ENCODE data around the gene P2RY14.

Gene P2RY14

DNA sequence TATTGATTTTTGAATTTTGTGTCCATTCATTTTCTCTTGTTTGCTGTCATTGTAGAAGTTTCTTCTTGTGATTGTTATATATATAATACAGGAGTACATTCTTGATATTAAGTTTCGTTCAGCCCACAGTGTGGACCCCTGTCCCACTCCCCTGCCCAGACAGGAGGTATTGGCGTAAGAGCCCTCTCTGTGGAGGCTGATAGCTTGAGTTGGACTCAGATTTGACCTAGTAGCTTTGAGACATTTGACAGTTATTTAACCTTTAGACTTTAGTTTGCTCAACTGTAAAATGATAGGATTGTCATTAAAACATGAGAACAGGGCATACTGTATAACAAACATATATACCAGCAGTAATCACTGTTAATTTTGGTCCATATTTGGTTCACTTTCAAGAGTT, 102.4 kb downstream of the P2RY14 start:
- DNase-seq, result no peak

GRCh38 chr3:151174351-151174750, 104.0 kb downstream of the P2RY14 start:
- DNase-seq, result no peak

DNA sequence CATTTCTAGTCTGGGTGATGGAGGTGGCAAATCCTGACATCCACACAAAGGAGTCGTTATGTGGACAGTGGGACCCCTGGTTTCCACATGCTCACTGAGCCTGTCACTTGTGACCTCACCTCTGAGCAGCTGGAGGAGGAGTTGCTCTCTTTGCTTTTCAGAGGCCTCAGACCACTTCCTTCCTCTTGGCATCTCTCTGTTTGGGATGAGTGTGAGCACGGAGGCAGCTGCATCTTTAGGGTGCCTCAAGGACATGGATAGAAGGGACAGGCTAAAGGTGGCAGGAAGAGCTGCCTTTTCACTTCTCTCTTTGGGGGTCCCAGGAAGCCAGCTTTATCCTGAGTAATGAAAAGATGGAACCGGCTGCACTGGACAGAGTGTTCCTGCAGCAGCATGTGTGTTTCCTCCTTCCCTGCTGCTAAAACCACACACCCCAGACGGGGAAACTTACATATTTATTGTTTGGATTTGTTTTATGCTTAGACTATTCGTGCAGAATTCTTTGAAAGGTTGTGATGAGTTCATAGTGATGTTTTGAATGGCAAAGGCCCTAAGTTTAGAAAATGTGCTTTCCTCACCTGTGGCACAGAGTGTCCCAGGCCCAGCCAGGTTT, 107.1 kb downstream of the P2RY14 start:
- peak; percentile 53 for DNase-seq

DNA sequence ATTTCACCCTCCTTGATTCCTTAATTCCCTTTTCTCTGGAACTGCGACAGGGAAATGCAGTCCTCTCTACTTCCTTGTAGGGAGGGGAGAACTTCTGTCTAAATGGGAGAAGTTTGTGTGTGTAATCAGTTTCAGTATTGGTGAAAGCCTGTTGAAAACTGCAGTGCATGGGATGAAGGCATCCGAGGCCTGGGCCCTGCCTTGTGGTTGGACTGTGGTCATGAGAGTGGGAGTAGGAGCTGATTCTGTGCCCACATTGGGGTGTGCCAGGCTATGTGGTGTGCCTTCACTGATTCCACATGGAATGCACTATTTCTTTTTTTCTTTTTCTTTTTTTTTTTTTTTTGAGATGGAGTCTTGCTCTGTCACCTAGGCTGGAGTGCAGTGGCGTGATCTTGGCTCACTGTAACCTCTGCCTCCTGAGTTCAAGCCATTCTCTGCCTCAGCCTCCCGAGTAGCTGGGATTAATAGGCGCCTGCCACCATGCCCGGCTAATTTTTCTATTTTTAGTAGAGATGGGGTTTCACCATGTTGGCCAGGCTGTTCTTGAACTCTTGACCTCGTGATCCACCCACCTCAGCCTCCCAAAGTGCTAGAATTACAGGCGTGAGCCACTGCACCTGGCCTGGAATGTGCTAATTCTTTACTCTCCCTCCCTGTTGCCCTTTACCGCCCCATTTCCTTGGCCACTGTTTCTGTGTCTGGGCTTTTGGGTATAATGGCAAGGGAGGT, 108.2 kb downstream of the P2RY14 start:
- peak; percentile 30 for DNase-seq

DNA sequence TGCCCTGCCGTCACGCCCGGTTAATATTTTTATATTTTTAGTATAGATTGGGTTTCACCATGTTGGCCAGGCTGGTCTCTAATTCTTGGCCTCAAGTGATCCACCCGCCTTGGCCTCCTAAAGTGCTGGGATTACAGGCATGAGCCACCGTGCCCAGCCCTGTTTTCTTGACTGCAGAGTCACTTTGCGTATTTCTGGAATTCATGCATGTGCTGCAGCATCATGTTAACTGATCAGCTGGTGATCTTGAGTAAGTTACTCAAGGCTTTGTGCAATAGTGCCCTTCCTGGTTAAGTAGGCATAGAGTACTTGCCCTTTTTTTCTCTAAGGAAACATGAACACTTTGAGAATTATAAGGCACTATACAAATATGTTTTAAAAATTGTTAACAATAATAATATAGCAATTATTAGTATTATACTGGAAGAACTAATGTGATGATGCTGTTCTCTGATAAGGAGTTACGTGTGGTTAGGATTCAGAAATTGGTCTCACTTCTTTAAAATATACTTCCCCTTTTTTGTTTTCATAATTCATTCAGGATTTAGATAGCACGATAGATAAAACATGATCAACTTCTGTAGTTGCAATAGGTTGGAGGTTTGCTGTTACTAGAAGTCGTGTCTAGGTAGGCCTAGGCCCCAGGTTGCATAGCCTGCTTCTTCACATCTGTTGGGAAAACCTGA, 108.9 kb downstream of the P2RY14 start:
- no peak for DNase-seq

DNA sequence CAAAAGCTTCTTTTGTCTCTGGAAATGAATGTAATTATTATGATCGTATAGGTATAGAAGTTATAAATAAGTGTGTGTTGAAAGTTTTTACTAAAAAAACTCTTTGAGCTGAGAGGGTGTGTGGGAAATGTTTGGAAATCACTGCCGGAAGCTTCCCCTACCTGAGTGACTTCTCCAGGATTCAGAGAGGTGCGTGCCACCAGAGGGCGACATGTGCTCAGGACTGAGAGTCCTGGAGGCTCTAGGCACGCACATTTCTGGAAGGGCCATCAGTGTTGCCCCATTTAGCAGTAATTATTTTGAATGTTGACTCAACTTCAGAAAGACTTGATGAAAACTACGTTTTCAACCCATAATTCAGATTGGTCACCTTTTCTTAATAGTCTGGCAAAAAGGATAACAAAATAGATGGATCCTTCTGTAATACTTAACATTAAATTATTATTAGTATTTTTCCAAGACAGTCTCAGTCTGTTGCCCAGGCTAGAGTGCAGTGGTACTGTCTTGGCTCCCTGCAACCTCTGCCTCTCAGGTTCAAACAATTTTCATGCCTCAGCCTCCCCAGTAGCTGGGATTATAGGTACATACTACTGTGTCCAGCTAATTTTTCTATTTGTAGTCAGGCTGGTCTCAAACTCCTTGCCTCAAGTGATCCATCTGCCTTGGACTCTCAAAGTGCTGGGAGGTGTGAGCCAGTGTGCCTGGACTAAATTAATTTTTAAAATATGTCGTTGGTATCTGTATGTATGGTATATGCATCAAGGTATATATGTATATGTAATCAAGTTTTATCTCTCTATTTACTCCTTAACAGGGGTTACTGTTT, 109.9 kb downstream of the P2RY14 start:
- peak; percentile 81 for DNase-seq

DNA sequence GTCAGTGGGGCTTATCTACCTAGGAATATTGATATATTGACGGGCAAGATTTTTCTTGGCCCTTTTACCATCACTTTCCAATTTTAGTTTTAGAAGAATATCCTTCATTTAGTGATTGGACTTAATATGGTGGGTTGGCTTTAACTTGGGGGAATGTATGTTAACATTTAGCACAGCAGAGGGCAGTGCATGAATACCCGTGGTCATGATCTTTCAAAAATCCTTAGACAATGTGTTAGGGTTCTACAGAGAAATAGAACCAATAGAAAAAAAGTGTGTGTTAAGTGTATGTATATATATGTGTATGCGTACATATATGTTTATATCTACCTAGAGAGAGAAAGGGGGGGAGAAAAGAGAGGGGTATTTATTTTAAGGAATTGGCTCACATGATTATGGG, 112.2 kb downstream of the P2RY14 start:
- DNase-seq, result no peak

DNA sequence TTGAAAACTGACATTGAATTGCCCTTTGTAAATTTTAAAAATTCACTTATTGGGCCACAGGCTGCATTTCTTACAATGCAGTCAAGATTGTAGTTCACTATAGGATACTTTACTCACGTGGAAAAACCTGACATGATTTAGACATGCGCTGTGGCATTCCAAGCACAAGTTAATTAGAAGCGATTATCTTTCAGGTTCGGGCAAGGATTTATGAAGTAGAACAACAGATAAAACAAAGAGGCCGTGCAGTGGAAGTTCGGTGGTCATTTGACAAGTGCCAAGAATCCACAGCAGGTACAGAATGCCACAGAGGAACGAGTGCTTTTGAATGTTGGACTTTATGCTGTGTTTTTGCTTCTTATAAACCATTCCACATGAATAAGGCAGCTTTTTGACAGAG, 113.1 kb downstream of the P2RY14 start:
- no peak for DNase-seq
